IPS-18a (cell line): ENCODE data around the gene SLC1A3.
"Not testable (repeated sequence)": the region's sequence is repeated elsewhere in the genome, so short reads cannot be mapped to it uniquely, and the experiment has no call there.

Source experiments
- H3K27ac ChIP-seq: one replicate; pipeline ENCODE4 v1.5.1; 2013; ENCODE audit warnings: low read length
- H3K27me3 ChIP-seq: one replicate; pipeline ENCODE4 v1.6.1; 2013; ENCODE audit warnings: mild to moderate bottlenecking, low read length; ENCODE audit not compliant: control insufficient read depth, insufficient read depth
- H3K36me3 ChIP-seq: one replicate; pipeline ENCODE4 v1.6.1; 2013; ENCODE audit warnings: low read depth, low read length; ENCODE audit not compliant: control insufficient read depth
- H3K4me1 ChIP-seq: one replicate; pipeline ENCODE4 v1.6.1; 2013; ENCODE audit warnings: low read depth, low read length; ENCODE audit not compliant: control insufficient read depth
- H3K4me3 ChIP-seq: one replicate; pipeline ENCODE4 v1.5.1; 2013; ENCODE audit warnings: low read length
- H3K9ac ChIP-seq: one replicate; pipeline ENCODE4 v1.6.1; 2013; ENCODE audit warnings: mild to moderate bottlenecking, low read length, moderate library complexity
- H3K9me3 ChIP-seq: one replicate; pipeline ENCODE4 v1.6.1; 2013; ENCODE audit warnings: low read depth, low read length; ENCODE audit not compliant: control insufficient read depth

The SLC1A3 gene

GRCh38 chr5:36606428-36607113 is at the start of gene SLC1A3:
TSS of gene SLC1A3 (plus strand) at chr5:36606606. CDS start at chr5:36608424, 1,818 bp downstream.
- Histone ChIP-seq H3K4me1 (peaks cover 18% of the 10 kb centered on the region), H3K27ac (peak within 1 kb of the TSS; percentile 68), H3K9ac (peak within 1 kb of the TSS; percentile 90)

GRCh38 chr5:36558641-36559040 is 47.8 kb upstream of the SLC1A3 start:
- Histone ChIP-seq H3K9me3 (no peaks in the 10 kb centered on the region), H3K4me1 (no peaks in the 10 kb centered on the region), H3K36me3 (no peaks in the 10 kb centered on the region), H3K4me3 (no peak overlapping the region), H3K9ac (no peak overlapping the region), H3K27ac (no peak overlapping the region), H3K27me3 (no peaks in the 10 kb centered on the region)

More at GRCh38 chr5:36606428-36607113, at the start of gene SLC1A3:
- Histone ChIP-seq H3K9me3 (no peaks in the 10 kb centered on the region), H3K27me3 (no peaks in the 10 kb centered on the region), H3K4me3 (peak within 1 kb of the TSS; percentile 97), H3K36me3 (peaks cover 12% of the 10 kb centered on the region)

- Histone ChIP-seq H3K9me3 (no peaks in the 10 kb centered on the region), H3K27ac (no peak overlapping the region), H3K4me1 (no peaks in the 10 kb centered on the region), H3K36me3 (no peaks in the 10 kb centered on the region), H3K9ac (no peak overlapping the region), H3K27me3 (no peaks in the 10 kb centered on the region), H3K4me3 (no peak overlapping the region)
These were observed 44.8 kb upstream of the SLC1A3 start for GRCh38 chr5:36561601-36562000.

GRCh38 chr5:36569491-36569890 is 36.9 kb upstream of the SLC1A3 start:
- H3K27me3 ChIP-seq: no peaks in the 10 kb centered on the region
- no peak overlapping the region for H3K9ac ChIP-seq
- H3K4me1 ChIP-seq: no peaks in the 10 kb centered on the region
- no peaks in the 10 kb centered on the region for H3K36me3 ChIP-seq
- no peaks in the 10 kb centered on the region for H3K9me3 ChIP-seq
- no peak overlapping the region for H3K4me3 ChIP-seq
- H3K27ac ChIP-seq: no peak overlapping the region

- Histone ChIP-seq H3K4me1 (no peaks in the 10 kb centered on the region), H3K36me3 (no peaks in the 10 kb centered on the region), H3K27ac (no peak overlapping the region), H3K27me3 (no peaks in the 10 kb centered on the region), H3K9me3 (no peaks in the 10 kb centered on the region), H3K9ac (no peak overlapping the region), H3K4me3 (no peak overlapping the region)
These were observed 35.9 kb upstream of the SLC1A3 start for GRCh38 chr5:36570301-36571095.

GRCh38 chr5:36571401-36572042 is 34.9 kb upstream of the SLC1A3 start:
- Histone ChIP-seq H3K27ac (no peak overlapping the region), H3K27me3 (no peaks in the 10 kb centered on the region), H3K36me3 (no peaks in the 10 kb centered on the region), H3K9ac (no peak overlapping the region), H3K4me1 (no peaks in the 10 kb centered on the region), H3K9me3 (no peaks in the 10 kb centered on the region), H3K4me3 (no peak overlapping the region)

- Histone ChIP-seq H3K27ac (no peak overlapping the region), H3K27me3 (no peaks in the 10 kb centered on the region), H3K9ac (no peak overlapping the region), H3K36me3 (no peaks in the 10 kb centered on the region), H3K4me3 (no peak overlapping the region), H3K9me3 (no peaks in the 10 kb centered on the region), H3K4me1 (no peaks in the 10 kb centered on the region)
These were observed 33.0 kb upstream of the SLC1A3 start for GRCh38 chr5:36573438-36573837.

- H3K4me1 ChIP-seq: no peaks in the 10 kb centered on the region
- no peaks in the 10 kb centered on the region for H3K27me3 ChIP-seq
- no peak overlapping the region for H3K9ac ChIP-seq
- H3K27ac ChIP-seq: no peak overlapping the region
- no peak overlapping the region for H3K4me3 ChIP-seq
- no peaks in the 10 kb centered on the region for H3K36me3 ChIP-seq
- H3K9me3 ChIP-seq: no peaks in the 10 kb centered on the region
These were observed 31.0 kb upstream of the SLC1A3 start for GRCh38 chr5:36575361-36575781.

- Histone ChIP-seq H3K27me3 (no peaks in the 10 kb centered on the region), H3K9me3 (no peaks in the 10 kb centered on the region), H3K4me1 (no peaks in the 10 kb centered on the region), H3K36me3 (no peaks in the 10 kb centered on the region), H3K27ac (no peak overlapping the region), H3K9ac (no peak overlapping the region), H3K4me3 (no peak overlapping the region)
These were observed 29.7 kb upstream of the SLC1A3 start for GRCh38 chr5:36576721-36577120.

GRCh38 chr5:36579858-36580257 is 26.5 kb upstream of the SLC1A3 start:
- H3K4me1 ChIP-seq, H3K27ac ChIP-seq, H3K9me3 ChIP-seq, H3K27me3 ChIP-seq, H3K4me3 ChIP-seq, H3K36me3 ChIP-seq, H3K9ac ChIP-seq: not testable (repeated sequence)

- no peaks in the 10 kb centered on the region for H3K36me3 ChIP-seq
- no peaks in the 10 kb centered on the region for H3K4me1 ChIP-seq
- no peaks in the 10 kb centered on the region for H3K9me3 ChIP-seq
- no peaks in the 10 kb centered on the region for H3K27me3 ChIP-seq
- H3K9ac ChIP-seq: no peak overlapping the region
- H3K27ac ChIP-seq: no peak overlapping the region
- H3K4me3 ChIP-seq: no peak overlapping the region
These were observed 25.3 kb upstream of the SLC1A3 start for GRCh38 chr5:36581070-36581469.
